Common myeloid progenitor, CD34-positive (primary cell): Measurements from ENCODE around the gene BICD1.

Experiments
- CTCF ChIA-PET: fragments of 350-600 bp; sonication (Branson Sonifier 250); formaldehyde crosslinking; loops from one replicate; lab custom pipeline; 2021; ENCODE audit warnings: antibody characterized with exemption; lab: Charles Lee
- POLR2A ChIA-PET: fragments of 350-600 bp; sonication (Branson Sonifier 250); formaldehyde crosslinking; loops from one replicate; lab custom pipeline; 2021; ENCODE audit warnings: antibody characterized with exemption; lab: Charles Lee
- DNase-seq, 3 donors: peaks; one replicate each; pipeline versions ENCODE4 v3.0.0 to v3.0.0-alpha.2; 2013
- H3K27ac ChIP-seq, 2 experiments: 1 replicate in 1 of 2; 2 replicates in 1 of 2; pipeline ENCODE4 v1.7.0; 2013; ENCODE audit warnings: inconsistent platforms in 2 of 2, low read length in 2 of 2, mild to moderate bottlenecking in 2 of 2, low read depth in 1 of 2, moderate library complexity in 1 of 2; ENCODE audit not compliant: severe bottlenecking in 2 of 2, insufficient read depth in 1 of 2, poor library complexity in 1 of 2
- H3K27me3 ChIP-seq, 5 experiments: replicated peaks in 2 of 5; 1 replicate in 3 of 5; 2 replicates in 2 of 5; pipeline versions ENCODE4 v1.6.1 to v1.7.0; 2013; ENCODE audit warnings: low read length in 4 of 5, mild to moderate bottlenecking in 2 of 5, moderate library complexity in 2 of 5, inconsistent platforms in 1 of 5; ENCODE audit not compliant: insufficient read depth in 5 of 5, control insufficient read depth in 4 of 5
- H3K36me3 ChIP-seq, 4 experiments: 1 replicate in 2 of 4; 2 replicates in 2 of 4; pipeline versions ENCODE4 v1.6.1 to v1.7.0; 2013; ENCODE audit warnings: low read length in 3 of 4, control low read depth in 1 of 4, mild to moderate bottlenecking in 1 of 4; ENCODE audit not compliant: control insufficient read depth in 4 of 4, insufficient read depth in 4 of 4
- H3K4me1 ChIP-seq, 4 experiments: 1 replicate in 3 of 4; 2 replicates in 1 of 4; pipeline versions ENCODE4 v1.6.1 to v1.7.1; 2013; ENCODE audit warnings: low read length in 3 of 4, mild to moderate bottlenecking in 3 of 4, control low read depth in 1 of 4, inconsistent platforms in 1 of 4, moderate library complexity in 1 of 4; ENCODE audit not compliant: control insufficient read depth in 4 of 4, insufficient read depth in 4 of 4; ENCODE audit errors: control extremely low read depth in 1 of 4
- H3K4me3 ChIP-seq, 7 experiments: 1 replicate in 4 of 7; 2 replicates in 3 of 7; pipeline versions ENCODE4 v1.5.1 to v1.7.0; 2013; ENCODE audit warnings: mild to moderate bottlenecking in 7 of 7, low read length in 6 of 7, moderate library complexity in 6 of 7, inconsistent platforms in 2 of 7, low read depth in 2 of 7, control low read depth in 1 of 7; ENCODE audit not compliant: insufficient read depth in 4 of 7, control insufficient read depth in 1 of 7; ENCODE audit errors: extremely low read depth in 1 of 7
- H3K9me3 ChIP-seq, 5 experiments: 1 replicate in 4 of 5; 2 replicates in 1 of 5; pipeline versions ENCODE4 v1.6.1 to v1.7.1; 2013; ENCODE audit warnings: low read length in 4 of 5, mild to moderate bottlenecking in 2 of 5, inconsistent platforms in 1 of 5, low read depth in 1 of 5, moderate library complexity in 1 of 5; ENCODE audit not compliant: control insufficient read depth in 4 of 5, insufficient read depth in 2 of 5; ENCODE audit errors: control extremely low read depth in 1 of 5
- WGBS: methylation state at CpG from one replicate; pipeline ENCODE4 v1.1.5; 2013; ENCODE audit not compliant: insufficient coverage; 5-methylcytosine and 5-hydroxymethylcytosine counted together

BICD1 gene

GRCh38 chr12:32117316-32117715, 10.7 kb downstream of the BICD1 start:
- Histone ChIP-seq H3K27ac (no peak overlapping the region), H3K27me3 (no peaks in the 10 kb centered on the region), H3K36me3 (peaks cover 0 to 6% (median 1%) of the 10 kb centered on the region in 4 experiments), H3K9me3 (no peaks in the 10 kb centered on the region), H3K4me1 (peaks cover 0 to 12% (median 4%) of the 10 kb centered on the region in 4 experiments), H3K4me3 (no peak overlapping the region)
- ChIA-PET CTCF (interaction anchor here (2.0 kb wide), 1 partner anchor 17 kb away, joined by 6 read pairs; no protein-coding TSS in a partner anchor), POLR2A (no interaction called here)
- no peak for DNase-seq
- WGBS, result no CpG with 5 or more reads among the region's 3 CpGs

GRCh38 chr12:32118806-32119205, 12.2 kb downstream of the BICD1 start:
- H3K4me3 ChIP-seq, result no peak overlapping the region
- H3K27me3 ChIP-seq, result no peaks in the 10 kb centered on the region
- DNase-seq, result no peak
- no peak overlapping the region for H3K27ac ChIP-seq
- ChIA-PET POLR2A (no interaction called here), CTCF (interaction anchor here (2.0 kb wide), 1 partner anchor 16 kb away, joined by 6 read pairs; no protein-coding TSS in a partner anchor)
- WGBS, result 96% methylated on average over 4 of the region's 5 CpGs
- no peaks in the 10 kb centered on the region for H3K9me3 ChIP-seq
- H3K4me1 ChIP-seq, result peaks cover 0 to 12% (median 4%) of the 10 kb centered on the region in 4 experiments
- H3K36me3 ChIP-seq, result peaks cover 0 to 6% (median 1%) of the 10 kb centered on the region in 4 experiments

GRCh38 chr12:32120419-32120818, 13.8 kb downstream of the BICD1 start:
- ChIA-PET CTCF (interaction anchor here (1.4 kb wide), 1 partner anchor 14 kb away, joined by 4 read pairs; no protein-coding TSS in a partner anchor), POLR2A (no interaction called here)
- WGBS, result 100% methylated on average over 1 of the region's 2 CpGs
- Histone ChIP-seq H3K27me3 (no peaks in the 10 kb centered on the region), H3K4me3 (no peak overlapping the region), H3K4me1 (peaks cover 0 to 10% (median 4%) of the 10 kb centered on the region in 4 experiments), H3K27ac (no peak overlapping the region), H3K9me3 (no peaks in the 10 kb centered on the region), H3K36me3 (peaks cover 0 to 6% (median 0%) of the 10 kb centered on the region in 4 experiments)
- peak in 2 of 3 donors; percentile 25 to 53 for DNase-seq

- no peak for DNase-seq
- ChIA-PET CTCF (interaction anchor here (0.7 to 2.7 kb wide), 2 partner anchors 9 to 64 kb away, joined by 3 to 11 read pairs; no protein-coding TSS in a partner anchor), POLR2A (interaction anchor here (1.1 kb wide), 1 partner anchor 14 kb away, joined by 4 read pairs; no protein-coding TSS in a partner anchor)
- Histone ChIP-seq H3K36me3 (no peaks in the 10 kb centered on the region), H3K4me3 (no peak overlapping the region), H3K27ac (no peak overlapping the region), H3K9me3 (no peaks in the 10 kb centered on the region), H3K27me3 (no peaks in the 10 kb centered on the region), H3K4me1 (peaks cover 0 to 2% (median 0%) of the 10 kb centered on the region in 4 experiments)
- 100% methylated on average over 1 of the region's 1 CpG for WGBS
These were observed 18.0 kb downstream of the BICD1 start for GRCh38 chr12:32124637-32125036.

GRCh38 chr12:32125455-32126084, 18.9 kb downstream of the BICD1 start:
- Histone ChIP-seq H3K27me3 (no peaks in the 10 kb centered on the region), H3K27ac (no peak overlapping the region), H3K4me3 (no peak overlapping the region), H3K4me1 (peaks cover 0 to 1% (median 0%) of the 10 kb centered on the region in 4 experiments), H3K9me3 (no peaks in the 10 kb centered on the region), H3K36me3 (no peaks in the 10 kb centered on the region)
- DNase-seq, result peak in 1 of 3 donors; percentile 26
- WGBS, result 94% methylated on average over 6 of the region's 7 CpGs
- POLR2A ChIA-PET, result interaction anchor here (0.6 to 1.1 kb wide), 2 partner anchors 15 to 500 kb away, joined by 3 to 4 read pairs; no protein-coding TSS in a partner anchor
- CTCF ChIA-PET, result interaction anchor here (0.7 to 2.7 kb wide), 3 partner anchors 8 to 124 kb away, joined by 3 to 11 read pairs (median 3); no protein-coding TSS in a partner anchor

DNA sequence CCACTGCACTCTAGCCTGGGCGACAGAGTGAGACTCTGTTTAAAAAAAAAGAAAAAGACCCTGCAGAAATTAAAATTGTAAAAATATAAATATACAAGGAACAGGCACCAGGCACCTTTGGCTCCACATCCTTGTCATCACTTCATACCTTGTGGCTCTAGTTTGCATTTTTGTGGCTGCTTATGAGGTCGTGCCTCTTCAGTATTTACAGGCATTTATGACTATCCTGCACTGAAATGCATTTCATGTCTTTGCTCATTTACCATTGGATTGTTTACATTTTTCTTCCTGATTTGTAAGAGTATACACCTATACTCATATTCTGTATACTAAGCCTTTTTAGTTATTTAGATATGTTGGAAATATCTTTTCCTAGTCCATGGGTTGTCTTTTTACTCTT, 20.1 kb downstream of the BICD1 start:
- POLR2A ChIA-PET, result interaction anchor here (0.6 kb wide), 1 partner anchor 174 kb away, joined by 3 read pairs; no protein-coding TSS in a partner anchor
- CTCF ChIA-PET, result interaction anchor here (1.2 kb wide), 1 partner anchor 123 kb away, joined by 3 read pairs; no protein-coding TSS in a partner anchor
- WGBS, result 71% methylated on average over 1 of the region's 2 CpGs

DNA sequence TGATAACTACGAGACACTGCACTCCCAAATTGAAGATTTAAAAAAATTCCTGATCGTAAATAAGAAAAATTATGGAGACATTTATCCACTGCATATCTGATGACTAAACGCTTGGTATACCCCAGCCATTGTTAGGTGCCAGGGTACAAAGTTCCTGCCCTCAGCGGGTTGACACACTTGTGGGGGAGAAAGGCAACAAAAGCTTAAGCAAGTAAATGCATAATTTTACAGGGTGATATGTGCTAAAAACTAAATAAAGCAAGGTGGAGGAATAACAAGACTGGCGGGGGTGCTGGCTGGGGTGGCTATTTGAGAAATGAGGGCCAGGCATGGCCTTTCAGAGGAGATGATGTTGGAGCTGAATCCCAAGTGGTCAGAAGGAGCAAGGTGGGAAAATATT, 25.0 kb downstream of the BICD1 start:
- DNase-seq, result no peak
- Histone ChIP-seq H3K4me3 (no peak overlapping the region), H3K27ac (no peak overlapping the region), H3K36me3 (no peaks in the 10 kb centered on the region), H3K27me3 (no peaks in the 10 kb centered on the region), H3K9me3 (no peaks in the 10 kb centered on the region), H3K4me1 (peaks cover 0 to 11% (median 8%) of the 10 kb centered on the region in 4 experiments)
- WGBS, result 91% methylated on average over 5 of the region's 5 CpGs
- POLR2A ChIA-PET, result no interaction called here
- CTCF ChIA-PET, result interaction anchor here (0.7 kb wide), 1 partner anchor 121 kb away, joined by 3 read pairs; no protein-coding TSS in a partner anchor

More for the DNA sequence above, 20.1 kb downstream of the BICD1 start:
- no peaks in the 10 kb centered on the region for H3K9me3 ChIP-seq
- H3K27me3 ChIP-seq, result no peaks in the 10 kb centered on the region
- no peak for DNase-seq
- no peaks in the 10 kb centered on the region for H3K4me1 ChIP-seq
- no peaks in the 10 kb centered on the region for H3K36me3 ChIP-seq
- H3K4me3 ChIP-seq, result no peak overlapping the region
- H3K27ac ChIP-seq, result no peak overlapping the region
